Endothelial cell of umbilical vein (primary cell): ENCODE results near the gene CNN2.

Experiments used
- EZH2 ChIP-seq: IDR thresholded peaks from 2 replicates; pipeline ENCODE4 v1.6.1; 2012; ENCODE audit warnings: borderline replicate concordance, low read depth, mild to moderate bottlenecking, moderate library complexity, low read length, inconsistent platforms; ENCODE audit not compliant: severe bottlenecking
- MYC ChIP-seq: IDR thresholded peaks from one replicate; pipeline ENCODE4 v1.6.1; 2011; ENCODE audit warnings: mild to moderate bottlenecking, low read depth, low read length
- TF ChIP-seq, protein P1 (sequence below), 2 donors: IDR thresholded peaks; 1 replicate in 1 of 2; 2 replicates in 1 of 2; pipeline ENCODE4 v1.5.1; 2011; ENCODE audit warnings: low read length in 2 of 2, mild to moderate bottlenecking in 2 of 2, moderate library complexity in 2 of 2, control low read depth in 1 of 2, inconsistent platforms in 1 of 2, low read depth in 1 of 2; ENCODE audit not compliant: insufficient read depth in 1 of 2; ENCODE audit errors: extremely low read depth in 1 of 2
- TF ChIP-seq, protein P2 (sequence below): IDR thresholded peaks from 2 replicates; pipeline ENCODE4 v1.6.1; 2011; ENCODE audit not compliant: insufficient read depth, insufficient read length

DNA sequence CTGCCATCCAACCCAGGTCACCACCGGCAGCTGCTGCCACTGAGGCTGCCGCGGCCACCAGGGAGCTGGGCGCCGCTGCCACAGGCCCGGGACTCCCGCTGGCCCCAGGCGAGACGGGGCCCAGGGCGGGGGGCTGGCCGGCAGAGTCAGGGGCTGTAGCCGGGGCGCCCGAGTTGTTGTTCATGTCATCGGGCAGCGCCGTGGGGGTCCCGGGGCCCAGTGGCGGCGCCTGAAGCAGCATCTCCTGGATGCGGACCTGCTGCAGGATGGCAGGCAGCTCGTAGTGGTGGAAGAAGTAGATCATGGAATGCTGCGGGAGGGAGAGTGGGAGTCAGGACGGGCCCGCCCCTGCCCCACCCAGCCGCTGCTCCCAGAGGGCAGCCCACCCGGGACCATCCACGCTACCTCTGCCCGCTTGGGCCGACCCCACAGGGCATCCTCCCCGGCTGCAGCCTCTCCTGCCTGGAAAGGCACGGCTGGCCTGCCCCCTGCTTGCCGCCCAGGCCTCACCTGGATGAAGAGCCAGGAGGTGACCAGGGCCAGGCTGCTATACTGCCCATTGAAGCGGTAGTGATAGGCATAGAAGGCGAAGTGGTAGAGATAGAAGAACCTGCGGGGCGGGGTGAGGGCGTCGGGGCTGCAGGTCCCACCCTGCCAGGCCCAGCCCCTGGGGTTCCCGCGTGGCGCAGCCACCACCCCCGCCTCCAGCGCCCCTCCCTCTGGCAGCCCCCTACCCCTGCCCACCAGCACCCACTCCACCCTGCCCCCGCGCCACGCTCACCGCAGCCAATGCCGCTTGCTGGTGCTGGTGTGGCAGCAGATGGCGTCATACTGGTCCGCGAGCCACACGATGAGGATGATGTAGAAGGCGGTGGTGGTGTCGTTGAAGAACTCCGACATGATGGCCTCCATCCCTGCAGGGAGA is 15.6 kb upstream of the CNN2 start:
- TF ChIP-seq MYC (no peak), EZH2 (no peak)
- TF ChIP-seq, protein P1, sequence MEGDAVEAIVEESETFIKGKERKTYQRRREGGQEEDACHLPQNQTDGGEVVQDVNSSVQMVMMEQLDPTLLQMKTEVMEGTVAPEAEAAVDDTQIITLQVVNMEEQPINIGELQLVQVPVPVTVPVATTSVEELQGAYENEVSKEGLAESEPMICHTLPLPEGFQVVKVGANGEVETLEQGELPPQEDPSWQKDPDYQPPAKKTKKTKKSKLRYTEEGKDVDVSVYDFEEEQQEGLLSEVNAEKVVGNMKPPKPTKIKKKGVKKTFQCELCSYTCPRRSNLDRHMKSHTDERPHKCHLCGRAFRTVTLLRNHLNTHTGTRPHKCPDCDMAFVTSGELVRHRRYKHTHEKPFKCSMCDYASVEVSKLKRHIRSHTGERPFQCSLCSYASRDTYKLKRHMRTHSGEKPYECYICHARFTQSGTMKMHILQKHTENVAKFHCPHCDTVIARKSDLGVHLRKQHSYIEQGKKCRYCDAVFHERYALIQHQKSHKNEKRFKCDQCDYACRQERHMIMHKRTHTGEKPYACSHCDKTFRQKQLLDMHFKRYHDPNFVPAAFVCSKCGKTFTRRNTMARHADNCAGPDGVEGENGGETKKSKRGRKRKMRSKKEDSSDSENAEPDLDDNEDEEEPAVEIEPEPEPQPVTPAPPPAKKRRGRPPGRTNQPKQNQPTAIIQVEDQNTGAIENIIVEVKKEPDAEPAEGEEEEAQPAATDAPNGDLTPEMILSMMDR (IDR thresholded peaks at IDR 0.05; ENCODE audit: extremely low read depth in 1 of 2, insufficient read depth in 1 of 2, low read depth in 1 of 2, low read length in 2 of 2), result no peak
- TF ChIP-seq, protein P2, sequence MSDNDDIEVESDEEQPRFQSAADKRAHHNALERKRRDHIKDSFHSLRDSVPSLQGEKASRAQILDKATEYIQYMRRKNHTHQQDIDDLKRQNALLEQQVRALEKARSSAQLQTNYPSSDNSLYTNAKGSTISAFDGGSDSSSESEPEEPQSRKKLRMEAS, result no peak
